T-cell (primary cell): Measurements from ENCODE around the gene GAK. TPM values are rescaled to one million over a fixed set of nuclear protein-coding genes. Genes with fewer than 3 reads are reported as not detected.
A peak's percentile ranks its signal among the peaks of the same experiment; 100 is the strongest.

Experiments used
- ATAC-seq, 4 experiments: fragments of 200-7000 bp in 3 of 4; fragments of 150-1000 bp in 1 of 4; cut with Tn5 transposase; replicated peaks in 1 of 4; 1 replicate in 3 of 4; 2 replicates in 1 of 4; pipeline ENCODE4 v1.10.0; 2021; ENCODE audit warnings: moderate library complexity in 3 of 4, mild to moderate bottlenecking in 2 of 4, moderate number of reproducible peaks in 1 of 4
- CTCF ChIA-PET, 2 donors: fragments of 300-600 bp; sonication (Branson Sonifier 250); formaldehyde crosslinking; loops; one replicate each; lab custom pipeline; 2022; ENCODE audit warnings: antibody characterized with exemption in 2 of 2; lab: Charles Lee
- POLR2A ChIA-PET, 2 donors: fragments of 300-600 bp; sonication (Branson Sonifier 250); formaldehyde crosslinking; loops; one replicate each; lab custom pipeline; 2022; ENCODE audit warnings: antibody characterized with exemption in 2 of 2; lab: Charles Lee
- DNase-seq, 35 experiments: peaks; one replicate each; pipeline versions ENCODE4 v3.0.0 to v3.0.0-alpha.2; 2013 to 2023
- H3K27ac ChIP-seq: one replicate; pipeline ENCODE4 v1.5.1; 2013; ENCODE audit warnings: low read length
- H3K27me3 ChIP-seq, 2 experiments: replicated peaks in 1 of 2; 1 replicate in 1 of 2; 2 replicates in 1 of 2; pipeline versions ENCODE4 v1.6.1 to v1.7.0; 2013; ENCODE audit warnings: low read length in 1 of 2, mixed read lengths in 1 of 2; ENCODE audit not compliant: control insufficient read depth in 2 of 2, insufficient read depth in 2 of 2; ENCODE audit errors: extremely low read depth in 1 of 2
- H3K36me3 ChIP-seq, 2 donors: 1 replicate in 1 of 2; 2 replicates in 1 of 2; pipeline versions ENCODE4 v1.6.1 to v1.7.0; 2013; ENCODE audit warnings: low read length in 1 of 2; ENCODE audit not compliant: control insufficient read depth in 2 of 2, insufficient read depth in 1 of 2; ENCODE audit errors: extremely low read depth in 1 of 2
- H3K4me1 ChIP-seq, 2 experiments: 1 replicate in 1 of 2; 2 replicates in 1 of 2; pipeline versions ENCODE4 v1.6.1 to v1.7.0; 2013; ENCODE audit warnings: low read length in 2 of 2, mixed read lengths in 1 of 2; ENCODE audit not compliant: insufficient read depth in 2 of 2, control insufficient read depth in 1 of 2; ENCODE audit errors: extremely low read depth in 1 of 2
- H3K4me3 ChIP-seq, 2 donors: 1 replicate in 1 of 2; 2 replicates in 1 of 2; pipeline versions ENCODE4 v1.5.1 to v1.7.0; 2013; ENCODE audit warnings: mild to moderate bottlenecking in 2 of 2, low read length in 1 of 2, moderate library complexity in 1 of 2; ENCODE audit not compliant: control insufficient read depth in 1 of 2; ENCODE audit errors: extremely low read depth in 1 of 2
- H3K9me3 ChIP-seq: 2 replicates; pipeline ENCODE4 v1.7.0; 2013
- H3K27ac Mint-ChIP-seq, 2 donors: one replicate each; pipeline ENCODE4 v1.8.0; 2020 to 2021; ENCODE audit warnings: mild to moderate bottlenecking in 2 of 2, mixed read lengths in 2 of 2
- H3K27me3 Mint-ChIP-seq, 2 donors: one replicate each; pipeline ENCODE4 v1.8.0; 2021 to 2022; ENCODE audit warnings: mixed read lengths in 2 of 2
- H3K36me3 Mint-ChIP-seq: one replicate; pipeline ENCODE4 v1.8.0; 2021; ENCODE audit warnings: mixed read lengths
- H3K4me1 Mint-ChIP-seq, 3 donors: one replicate each; pipeline ENCODE4 v1.8.0; 2020 to 2022; ENCODE audit warnings: mixed read lengths in 3 of 3, mild to moderate bottlenecking in 1 of 3
- H3K4me3 Mint-ChIP-seq, 3 donors: one replicate each; pipeline ENCODE4 v1.8.0; 2020 to 2022; ENCODE audit warnings: mild to moderate bottlenecking in 3 of 3, mixed read lengths in 3 of 3, moderate library complexity in 3 of 3
- H3K9me3 Mint-ChIP-seq, 3 donors: one replicate each; pipeline ENCODE4 v1.8.0; 2020 to 2022; ENCODE audit warnings: mixed read lengths in 3 of 3
- WGBS: methylation state at CpG from one replicate; pipeline ENCODE4 v1.1.5; 2013; ENCODE audit warnings: missing lambda C conversion rate; ENCODE audit not compliant: insufficient coverage; 5-methylcytosine and 5-hydroxymethylcytosine counted together
- total RNA-seq, 35 experiments: library from RNA in 6 of 35; stranded (reverse) in 6 of 35; fragments of 120-200 nt in 1 of 35; gene quantifications; one replicate each; pipeline versions ENCODE4 v1.2.1 to v1.2.4 and lab custom pipeline; 2013 to 2026

GAK gene
- total RNA-seq, 5 donors from 2014 or later (not counting 1 experiment from before 2014, with no cell fraction given) = 182 to 225 (median 218) TPM

- H3K36me3 Mint-ChIP-seq = peaks cover 6% of the 10 kb centered on the region
- no peaks in the 10 kb centered on the region for H3K9me3 Mint-ChIP-seq
- H3K4me3 Mint-ChIP-seq = no peak overlapping the region
- H3K4me1 Mint-ChIP-seq = no peaks in the 10 kb centered on the region
- ChIA-PET CTCF (no interaction called here), POLR2A (no interaction called here)
- Histone ChIP-seq H3K27me3 (no peaks in the 10 kb centered on the region), H3K4me3 (no peak overlapping the region), H3K4me1 (peaks cover 0 to 3% of the 10 kb centered on the region in 2 experiments), H3K36me3 (peaks cover 19 to 36% of the 10 kb centered on the region in 2 donors), H3K9me3 (no peaks in the 10 kb centered on the region), H3K27ac (no peak overlapping the region)
- H3K27me3 Mint-ChIP-seq = no peaks in the 10 kb centered on the region
- no peak overlapping the region for H3K27ac Mint-ChIP-seq
- ATAC-seq (no peak), DNase-seq (no peak)
- 94% methylated on average over 13 of the region's 16 CpGs for WGBS
These were observed 28.1 kb upstream of the GAK start for GRCh38 chr4:960140-960635.

DNA sequence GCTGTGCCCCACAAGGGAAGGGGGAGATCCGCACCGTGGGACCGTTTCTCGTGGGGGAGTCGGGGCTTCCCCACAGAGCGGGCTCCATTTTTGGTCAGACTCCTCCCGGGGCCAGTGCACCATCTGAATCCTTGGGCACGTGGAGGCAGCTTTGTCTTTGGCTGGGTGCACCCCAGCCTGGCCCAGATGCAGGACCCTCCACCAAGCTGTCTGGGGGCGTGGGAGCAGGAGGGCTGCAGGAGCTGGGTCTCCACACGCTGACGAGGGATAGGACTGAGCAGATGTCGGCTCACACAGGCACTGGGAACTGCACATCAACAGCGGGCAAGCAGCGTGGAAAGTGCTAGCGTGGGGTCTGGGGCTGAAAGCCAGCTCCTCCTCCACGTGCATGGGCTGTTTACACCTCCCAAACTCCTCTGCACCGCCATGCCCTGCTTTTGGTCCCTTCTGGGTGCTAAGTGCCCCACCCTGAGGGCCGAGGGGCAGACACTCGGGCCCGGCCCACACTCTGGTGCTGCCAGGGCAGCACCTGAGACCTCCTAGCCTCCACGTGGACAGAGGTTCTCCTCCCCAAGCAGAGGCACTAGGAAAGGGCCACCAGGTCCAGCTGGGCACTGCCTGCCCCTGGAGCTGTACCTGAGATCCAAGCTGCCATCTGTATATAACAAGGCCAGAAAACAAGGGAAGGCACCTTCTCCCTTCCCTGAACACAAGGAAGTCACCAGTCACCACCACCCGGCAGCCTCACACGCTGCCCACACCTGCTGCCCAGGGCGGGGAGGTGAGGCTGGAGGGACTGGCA is 27.4 kb upstream of the GAK start:
- no peak overlapping the region for H3K4me3 ChIP-seq
- ATAC-seq (no peak), DNase-seq (peak in 1 of 35 experiments; percentile 23)
- no peak overlapping the region for H3K27ac ChIP-seq
- no peak overlapping the region for H3K27ac Mint-ChIP-seq
- H3K27me3 Mint-ChIP-seq = no peaks in the 10 kb centered on the region
- H3K27me3 ChIP-seq = no peaks in the 10 kb centered on the region
- H3K36me3 ChIP-seq = peaks cover 14 to 36% of the 10 kb centered on the region in 2 donors
- CTCF ChIA-PET = no interaction called here
- peaks cover 9% of the 10 kb centered on the region for H3K36me3 Mint-ChIP-seq
- H3K9me3 ChIP-seq = no peaks in the 10 kb centered on the region
- WGBS = 88% methylated on average over 20 of the region's 24 CpGs
- no peaks in the 10 kb centered on the region for H3K9me3 Mint-ChIP-seq
- no peak overlapping the region for H3K4me3 Mint-ChIP-seq
- POLR2A ChIA-PET = no interaction called here
- H3K4me1 Mint-ChIP-seq = no peaks in the 10 kb centered on the region
- peaks cover 0 to 3% of the 10 kb centered on the region in 2 experiments for H3K4me1 ChIP-seq

- Histone ChIP-seq H3K27me3 (no peaks in the 10 kb centered on the region), H3K4me1 (peaks cover 0 to 3% of the 10 kb centered on the region in 2 experiments), H3K36me3 (peaks cover 18 to 33% of the 10 kb centered on the region in 2 donors), H3K27ac (no peak overlapping the region), H3K4me3 (no peak overlapping the region), H3K9me3 (no peaks in the 10 kb centered on the region)
- H3K4me1 Mint-ChIP-seq = no peaks in the 10 kb centered on the region
- H3K27me3 Mint-ChIP-seq = no peaks in the 10 kb centered on the region
- H3K4me3 Mint-ChIP-seq = no peak overlapping the region
- H3K9me3 Mint-ChIP-seq = no peaks in the 10 kb centered on the region
- 95% methylated on average over 10 of the region's 17 CpGs for WGBS
- no peak for ATAC-seq
- POLR2A ChIA-PET = no interaction called here
- CTCF ChIA-PET = interaction anchor here in 1 of 2 donors (0.7 kb wide), 1 partner anchor 12 kb away, joined by 3 read pairs; no protein-coding TSS in a partner anchor
- no peak overlapping the region for H3K27ac Mint-ChIP-seq
- DNase-seq = no peak
- H3K36me3 Mint-ChIP-seq = peaks cover 14% of the 10 kb centered on the region
These were observed 26.7 kb upstream of the GAK start for GRCh38 chr4:958696-959337.

DNA sequence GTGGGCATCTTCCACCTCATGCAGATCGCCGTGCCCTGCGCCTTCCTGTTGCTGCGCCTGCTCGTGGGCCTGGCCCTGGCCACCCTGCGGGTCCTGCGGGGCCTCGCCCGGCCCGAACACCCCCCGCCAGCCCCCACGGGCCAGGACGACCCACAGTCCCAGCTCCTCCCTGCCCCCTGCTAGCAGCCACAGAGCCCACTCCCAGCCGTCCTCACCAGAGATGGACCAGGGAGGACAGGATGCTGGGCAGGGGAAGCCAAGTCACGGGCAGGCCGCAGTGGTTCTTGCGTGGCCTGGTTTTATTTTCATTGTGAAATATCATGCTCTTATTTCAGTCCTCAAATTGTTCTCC is 26.2 kb upstream of the GAK start:
- Histone ChIP-seq H3K27me3 (no peaks in the 10 kb centered on the region), H3K9me3 (no peaks in the 10 kb centered on the region), H3K36me3 (peaks cover 18 to 32% of the 10 kb centered on the region in 2 donors), H3K4me3 (no peak overlapping the region), H3K4me1 (no peaks in the 10 kb centered on the region), H3K27ac (no peak overlapping the region)
- ATAC-seq = no peak
- Mint-ChIP-seq H3K36me3 (peaks cover 14% of the 10 kb centered on the region), H3K4me3 (no peak overlapping the region), H3K9me3 (no peaks in the 10 kb centered on the region), H3K4me1 (no peaks in the 10 kb centered on the region), H3K27ac (no peak overlapping the region), H3K27me3 (no peaks in the 10 kb centered on the region)
- 96% methylated on average over 13 of the region's 17 CpGs for WGBS
- ChIA-PET CTCF (interaction anchor here in 1 of 2 donors (0.7 kb wide), 1 partner anchor 12 kb away, joined by 3 read pairs; no protein-coding TSS in a partner anchor), POLR2A (no interaction called here)
- DNase-seq = no peak

DNA sequence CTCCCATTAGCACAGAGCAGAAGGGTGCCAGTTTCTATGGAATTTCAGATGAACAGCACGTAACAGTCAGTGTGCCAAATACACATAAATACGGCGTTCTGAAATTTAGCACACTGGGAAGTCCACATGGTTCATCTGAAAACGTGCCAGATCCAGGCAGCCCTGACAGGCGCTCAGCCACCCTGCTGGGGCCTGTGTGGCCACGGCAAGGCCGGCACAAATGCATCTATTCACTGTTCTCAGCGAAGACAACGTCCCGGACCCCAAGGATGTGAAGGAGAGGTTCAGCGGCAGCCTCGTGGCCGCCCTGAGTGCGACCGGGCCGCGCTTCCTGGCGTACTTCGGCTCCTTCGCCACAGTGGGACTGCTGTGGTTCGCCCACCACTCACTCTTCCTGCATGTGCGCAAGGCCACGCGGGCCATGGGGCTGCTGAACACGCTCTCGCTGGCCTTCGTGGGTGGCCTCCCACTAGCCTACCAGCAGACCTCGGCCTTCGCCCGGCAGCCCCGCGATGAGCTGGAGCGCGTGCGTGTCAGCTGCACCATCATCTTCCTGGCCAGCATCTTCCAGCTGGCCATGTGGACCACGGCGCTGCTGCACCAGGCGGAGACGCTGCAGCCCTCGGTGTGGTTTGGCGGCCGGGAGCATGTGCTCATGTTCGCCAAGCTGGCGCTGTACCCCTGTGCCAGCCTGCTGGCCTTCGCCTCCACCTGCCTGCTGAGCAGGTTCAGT is 25.6 kb upstream of the GAK start:
- H3K4me3 ChIP-seq = no peak overlapping the region
- H3K36me3 ChIP-seq = peaks cover 17 to 28% of the 10 kb centered on the region in 2 donors
- H3K27ac ChIP-seq = no peak overlapping the region
- H3K4me1 ChIP-seq = no peaks in the 10 kb centered on the region
- no peak for ATAC-seq
- ChIA-PET POLR2A (no interaction called here), CTCF (interaction anchor here in 1 of 2 donors (0.7 kb wide), 1 partner anchor 13 kb away, joined by 3 read pairs; no protein-coding TSS in a partner anchor)
- Mint-ChIP-seq H3K36me3 (peaks cover 14% of the 10 kb centered on the region), H3K4me1 (no peaks in the 10 kb centered on the region), H3K9me3 (no peaks in the 10 kb centered on the region), H3K4me3 (no peak overlapping the region), H3K27ac (no peak overlapping the region), H3K27me3 (no peaks in the 10 kb centered on the region)
- DNase-seq = no peak
- H3K9me3 ChIP-seq = no peaks in the 10 kb centered on the region
- 95% methylated on average over 44 of the region's 45 CpGs for WGBS
- H3K27me3 ChIP-seq = no peaks in the 10 kb centered on the region

GRCh38 chr4:957231-957580 is 25.1 kb upstream of the GAK start:
- Histone ChIP-seq H3K9me3 (no peaks in the 10 kb centered on the region), H3K4me1 (no peaks in the 10 kb centered on the region), H3K36me3 (peaks cover 13 to 24% of the 10 kb centered on the region in 2 donors), H3K27ac (no peak overlapping the region), H3K27me3 (no peaks in the 10 kb centered on the region), H3K4me3 (no peak overlapping the region)
- peak overlapping the region in 1 of 2 donors; percentile 22 for H3K27ac Mint-ChIP-seq
- H3K36me3 Mint-ChIP-seq = peaks cover 14% of the 10 kb centered on the region
- ATAC-seq (no peak), DNase-seq (no peak)
- no peak overlapping the region for H3K4me3 Mint-ChIP-seq
- H3K4me1 Mint-ChIP-seq = no peaks in the 10 kb centered on the region
- no peaks in the 10 kb centered on the region for H3K9me3 Mint-ChIP-seq
- ChIA-PET CTCF (no interaction called here), POLR2A (no interaction called here)
- no peaks in the 10 kb centered on the region for H3K27me3 Mint-ChIP-seq
- 91% methylated on average over 8 of the region's 8 CpGs for WGBS
